Measurements from ENCODE around the gene AQR.
"Not testable (repeated sequence)": the region's sequence is repeated elsewhere in the genome, so short reads cannot be mapped to it uniquely, and the experiment has no call there.

Gene AQR

DNA sequence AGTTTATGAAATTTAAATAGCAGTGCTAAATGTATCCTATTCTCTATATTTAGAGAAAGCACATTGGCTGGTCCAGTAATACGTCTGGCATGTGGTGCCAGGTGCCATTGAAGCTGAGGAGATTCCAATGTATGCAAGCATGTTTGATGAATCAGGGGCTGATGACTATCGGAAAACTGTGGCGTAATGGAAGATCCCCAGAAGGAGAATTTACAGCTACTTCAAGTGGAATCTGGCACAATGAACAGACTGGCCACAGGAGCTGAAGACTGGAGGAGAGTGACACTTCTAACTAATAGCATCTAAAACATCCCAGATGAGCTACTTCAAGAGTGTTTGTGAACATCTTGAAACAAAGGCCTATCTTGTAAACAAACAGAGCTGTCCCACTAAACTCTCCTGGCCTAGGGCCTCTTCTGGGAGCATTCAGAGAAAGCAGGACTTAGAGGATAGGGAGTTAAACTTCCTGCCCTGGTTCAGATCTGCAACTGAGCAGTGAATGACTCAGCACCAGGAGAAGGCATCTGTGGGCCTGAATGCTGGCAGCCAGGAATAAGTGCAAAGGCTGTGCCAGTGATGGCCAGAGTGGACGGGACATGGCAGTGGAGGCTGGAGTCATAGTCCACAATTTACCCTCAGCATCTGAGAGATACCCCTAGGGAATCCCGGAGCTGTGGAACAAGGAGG, 159.0 kb downstream of the AQR start:
- no peak for DNase-seq

DNA sequence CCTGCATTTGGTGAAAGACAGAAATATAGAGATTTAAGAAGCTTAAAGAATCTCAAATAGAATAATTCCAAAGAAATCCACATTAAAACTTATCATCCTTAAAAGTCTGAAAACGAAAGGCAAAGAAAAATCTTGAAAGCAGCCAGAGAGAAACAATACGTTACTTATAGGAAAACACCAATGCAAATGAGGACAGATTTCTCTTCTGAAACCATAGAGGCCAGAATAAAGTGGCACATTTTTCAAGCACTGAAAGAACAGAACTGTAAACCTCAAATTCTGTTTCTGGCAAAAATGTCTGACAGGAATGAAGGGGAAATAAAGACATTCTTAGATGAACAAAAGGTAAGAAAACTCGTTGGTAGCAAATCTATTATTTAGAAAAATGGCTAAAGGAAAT, 160.4 kb downstream of the AQR start:
- no peak for DNase-seq

DNA sequence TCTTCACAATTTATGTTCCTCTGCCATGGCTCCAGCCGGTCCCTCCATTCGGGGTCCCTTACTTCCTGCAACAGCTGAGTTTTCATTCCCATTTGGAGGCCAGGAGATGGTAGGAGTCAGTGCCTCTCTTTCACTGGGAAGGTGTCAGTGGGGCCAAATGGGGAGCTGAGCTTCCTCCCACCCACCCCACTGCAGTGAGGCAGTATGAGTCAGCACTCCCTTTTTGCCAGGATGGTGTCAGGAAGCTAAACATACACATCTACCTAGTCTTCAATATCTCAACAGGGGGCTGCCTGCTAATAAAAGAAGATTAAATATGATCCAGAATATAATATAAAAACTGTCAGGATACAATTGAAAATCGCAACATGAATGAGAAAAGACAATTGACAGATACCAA, 161.5 kb downstream of the AQR start:
- no peak for DNase-seq

DNA sequence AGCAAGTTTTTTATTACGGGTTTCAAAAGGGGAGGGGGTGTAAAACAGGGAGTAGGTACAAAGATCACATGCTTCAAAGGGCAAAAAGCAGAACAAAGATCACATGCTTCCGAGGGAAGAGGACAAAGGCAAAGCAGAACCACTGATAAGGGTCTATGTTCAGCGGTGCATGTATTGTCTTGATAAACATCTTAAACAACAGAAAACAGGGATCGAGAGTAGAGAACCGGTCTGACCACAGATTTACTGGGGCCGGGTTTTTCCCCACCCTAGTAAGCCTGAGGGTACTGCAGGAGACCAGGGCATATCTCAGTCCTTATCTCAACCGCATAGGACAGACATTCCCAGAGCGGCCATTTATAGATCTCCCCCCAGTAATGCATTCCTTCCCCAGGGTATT, 162.3 kb downstream of the AQR start:
- DNase-seq: not testable (repeated sequence)

DNA sequence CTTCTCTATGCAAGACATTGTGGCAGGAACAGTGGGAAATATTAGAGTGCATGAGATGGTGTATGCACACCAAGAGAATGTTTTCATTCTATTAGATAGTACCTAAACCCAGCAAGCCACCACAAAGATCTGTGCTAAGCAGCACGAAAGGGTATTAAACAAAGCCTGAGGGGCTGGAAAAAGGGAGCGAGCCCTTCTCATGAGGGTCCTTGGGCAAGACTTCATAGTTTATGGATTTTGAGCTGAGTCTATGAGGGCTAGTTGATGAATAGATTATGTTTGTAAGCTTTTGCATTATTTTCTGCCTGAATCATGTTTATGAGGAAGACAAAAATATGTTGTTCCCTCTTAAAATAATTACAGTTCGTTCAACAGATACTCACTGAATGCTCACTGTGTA, 164.8 kb downstream of the AQR start:
- no peak for DNase-seq

DNA sequence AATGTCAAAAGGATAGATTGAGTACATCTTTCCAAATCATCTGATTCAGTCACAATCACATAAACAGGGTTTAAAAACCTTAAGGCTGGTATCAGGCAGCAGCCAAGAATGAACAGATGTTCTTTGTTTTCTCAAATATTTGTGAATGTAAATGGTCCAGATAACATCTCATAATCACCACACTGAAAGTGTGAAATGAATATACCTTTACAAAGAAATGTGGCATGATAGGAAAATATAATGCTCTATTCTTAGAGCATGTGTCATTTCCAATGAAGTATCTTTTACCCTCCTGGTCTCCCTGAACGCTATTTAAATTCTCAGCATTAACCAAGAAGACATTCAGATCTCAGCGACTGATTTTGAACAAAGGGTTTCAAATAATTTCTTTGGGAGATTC, 165.4 kb downstream of the AQR start:
- no peak for DNase-seq

DNA sequence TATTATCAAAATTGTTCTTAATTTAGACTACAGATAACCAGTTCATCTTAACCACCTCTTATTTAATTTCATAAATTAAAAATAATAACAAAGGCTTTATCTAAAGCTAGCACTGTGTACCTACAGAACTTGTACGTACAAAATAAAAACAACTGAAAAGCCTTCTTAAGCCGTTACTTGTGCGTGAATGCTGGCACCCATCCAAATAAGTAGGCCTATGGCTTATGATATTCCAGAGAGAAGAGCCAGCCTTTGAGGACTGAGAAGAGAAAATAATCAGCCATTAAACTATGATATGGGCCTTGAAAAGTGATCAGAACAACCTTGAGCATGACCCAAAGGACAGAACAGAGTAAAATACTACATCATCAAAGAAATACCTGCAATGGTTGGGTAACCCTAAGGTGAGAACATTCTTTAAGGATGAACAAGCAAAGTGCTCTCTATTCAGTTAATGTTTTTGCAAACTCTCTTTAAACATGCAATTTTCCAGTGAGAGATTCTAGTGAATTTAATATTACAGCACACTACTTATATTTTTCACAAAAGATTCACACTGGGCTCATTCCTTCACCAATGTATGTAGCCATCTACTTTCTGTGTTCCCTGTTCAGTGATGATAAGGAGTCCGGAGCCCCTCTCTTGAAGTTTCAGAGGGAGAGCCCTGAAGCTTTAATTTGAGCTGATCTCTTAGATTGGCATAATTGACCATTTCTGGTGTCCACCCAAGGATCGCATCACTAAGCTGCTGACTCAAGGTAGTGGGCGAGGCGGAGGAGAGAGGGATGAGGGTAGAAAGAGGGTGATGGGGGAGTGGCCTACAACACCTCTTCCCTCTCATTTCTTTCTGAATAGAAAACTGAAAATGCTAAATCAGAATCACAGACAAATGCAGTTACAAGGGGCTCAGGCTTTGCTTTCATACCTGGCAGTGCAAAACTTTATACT, 166.5 kb downstream of the AQR start:
- no peak for DNase-seq

DNA sequence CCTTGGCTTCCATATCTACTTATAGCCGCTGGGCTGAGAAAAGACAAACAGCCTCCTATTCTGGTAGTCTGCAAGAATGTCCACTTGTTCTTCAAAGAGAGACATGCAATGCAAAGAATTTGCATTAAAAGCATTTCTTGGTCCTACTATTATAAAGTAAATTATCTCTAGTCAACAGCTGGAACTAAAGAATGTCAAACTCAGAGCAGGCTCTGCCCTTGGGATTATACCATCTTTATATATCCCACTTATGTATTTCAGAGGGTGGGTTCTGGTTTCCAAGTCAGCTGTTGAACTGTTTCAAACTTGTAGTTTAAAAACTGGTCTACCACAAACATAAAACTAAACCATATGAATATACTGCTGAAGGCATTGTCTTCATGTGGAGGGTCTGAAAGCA, 167.2 kb downstream of the AQR start:
- DNase-seq: no peak
